ENCODE data around the gene MCF2L.

MCF2L gene

GRCh38 chr13:112978561-112979405, 9.8 kb downstream of the MCF2L start:
- no peak overlapping the region for H3K4me3 ChIP-seq (ENCODE audit: low read depth, low read length)
- no peak for TF ChIP-seq CTCF (IDR thresholded peaks at IDR 0.05; ENCODE audit: control insufficient read depth, extremely low read depth, insufficient read depth)
- DNase-seq (ENCODE audit: low read depth): no peak

GRCh38 chr13:112979406-112979902, 10.4 kb downstream of the MCF2L start:
- no peak overlapping the region for H3K4me3 ChIP-seq (ENCODE audit: low read depth, low read length)
- DNase-seq (ENCODE audit: low read depth): no peak
- no peak for TF ChIP-seq CTCF (IDR thresholded peaks at IDR 0.05; ENCODE audit: control insufficient read depth, extremely low read depth, insufficient read depth)

GRCh38 chr13:112980434-112980833, 11.4 kb downstream of the MCF2L start:
- DNase-seq (ENCODE audit: low read depth): no peak
- no peak overlapping the region for H3K4me3 ChIP-seq (ENCODE audit: low read depth, low read length)
- no peak for TF ChIP-seq CTCF (IDR thresholded peaks at IDR 0.05; ENCODE audit: control insufficient read depth, extremely low read depth, insufficient read depth)

GRCh38 chr13:112981451-112981850, 12.4 kb downstream of the MCF2L start:
- TF ChIP-seq CTCF (IDR thresholded peaks at IDR 0.05; ENCODE audit: control insufficient read depth, extremely low read depth, insufficient read depth): no peak
- DNase-seq (ENCODE audit: low read depth): no peak
- H3K4me3 ChIP-seq (ENCODE audit: low read depth, low read length): no peak overlapping the region

GRCh38 chr13:112982281-112983041, 13.4 kb downstream of the MCF2L start:
- no peak for DNase-seq (ENCODE audit: low read depth)
- H3K4me3 ChIP-seq (ENCODE audit: low read depth, low read length): no peak overlapping the region
- TF ChIP-seq CTCF (IDR thresholded peaks at IDR 0.05; ENCODE audit: control insufficient read depth, extremely low read depth, insufficient read depth): no peak

- no peak for DNase-seq (ENCODE audit: low read depth)
- H3K4me3 ChIP-seq (ENCODE audit: low read depth, low read length): no peak overlapping the region
- no peak for TF ChIP-seq CTCF (IDR thresholded peaks at IDR 0.05; ENCODE audit: control insufficient read depth, extremely low read depth, insufficient read depth)
Measured at GRCh38 chr13:112983042-112983305, 14.0 kb downstream of the MCF2L start.
